Measurements from ENCODE around the gene NTM.

DNA sequence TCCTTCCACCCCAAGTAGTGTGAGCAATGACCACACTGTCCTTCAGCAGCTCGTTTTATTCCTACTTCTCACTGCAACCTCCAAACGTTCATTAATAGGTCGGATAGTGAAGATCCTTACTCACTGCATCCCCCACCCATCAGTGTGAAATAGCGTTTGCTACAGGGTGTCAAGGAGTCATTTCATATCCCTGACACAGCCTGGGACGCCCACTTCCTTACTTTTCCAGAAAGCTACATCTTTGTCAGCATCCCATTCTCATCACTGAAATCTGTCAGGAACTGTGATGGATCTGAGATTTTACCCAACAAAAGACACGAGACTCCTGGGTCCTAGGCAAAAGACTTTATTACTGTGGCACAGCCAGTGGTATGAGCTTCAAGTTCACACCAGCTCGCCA, 592.4 kb downstream of the NTM start:
- TF ChIP-seq CTCF (IDR thresholded peaks at IDR 0.05) (no peak), POLR2A (IDR thresholded peaks at IDR 0.05) (no peak)
